GM12878 (cell line): ENCODE results near the gene SSTR4. TPM values are rescaled to one million over a fixed set of nuclear protein-coding genes. Genes with fewer than 3 reads are reported as not detected.

Experiments used
- ATAC-seq: fragments of 200-7000 bp; cut with Tn5 transposase; 3 replicates; pipeline ENCODE4 v1.9.1; 2020; ENCODE audit warnings: mild to moderate bottlenecking, moderate library complexity
- BruUV-seq: library from RNA; stranded (reverse); fragments of 400-500 nt; replicated peaks from 2 replicates; lab custom pipeline; 2021; lab: Mats Ljungman, UMichigan
- CTCF ChIA-PET: fragments of 300-600 bp; sonication (Branson Sonifier 250); formaldehyde crosslinking; extraction: SDS; loops from one replicate; lab custom pipeline; 2021; ENCODE audit warnings: inconsistent platforms; lab: Yijun Ruan, JAX
- POLR2A ChIA-PET: fragments of 350-600 bp; formaldehyde crosslinking; extraction: SDS; loops from one replicate; lab custom pipeline; 2021; ENCODE audit warnings: inconsistent platforms; lab: Charles Lee
- RAD21 ChIA-PET: fragments of 300-600 bp; sonication (Branson Sonifier 250); formaldehyde crosslinking; loops from one replicate; lab custom pipeline; 2023; ENCODE audit warnings: antibody characterized with exemption; ENCODE audit not compliant: unreplicated experiment; lab: Charles Lee
- SMC1A ChIA-PET: fragments of 300-600 bp; sonication (Branson Sonifier 250); formaldehyde crosslinking; loops from one replicate; lab custom pipeline; 2023; ENCODE audit not compliant: unreplicated experiment, uncharacterized antibody; lab: Charles Lee
- DNase-seq: peaks from one replicate; pipeline ENCODE4 v3.0.0-alpha.2; 2011; ENCODE audit warnings: low read depth, low spot score
- FAIRE-seq: peaks from 3 replicates; lab custom pipeline; 2011; peaks lifted over from hg19 to GRCh38; lab: Jason Lieb, UNC
- H2AFZ ChIP-seq: 2 replicates; pipeline ENCODE4 v1.6.0; 2011; ENCODE audit warnings: low read depth, low read length, control low read depth; ENCODE audit not compliant: control insufficient read depth
- H3K27ac ChIP-seq: 2 replicates; pipeline ENCODE4 v1.5.1; 2011; ENCODE audit warnings: control low read depth; ENCODE audit not compliant: control insufficient read depth, insufficient read depth
- H3K27me3 ChIP-seq, 2 experiments: replicated peaks in 1 of 2; 2 replicates each; pipeline versions ENCODE4 v1.6.0 to v1.6.1; 2011; ENCODE audit warnings: low read length in 1 of 2; ENCODE audit not compliant: control insufficient read depth in 2 of 2, insufficient read depth in 2 of 2
- H3K36me3 ChIP-seq, 2 experiments: 2 replicates each; pipeline ENCODE4 v1.5.1; 2011; ENCODE audit warnings: low read length in 1 of 2; ENCODE audit not compliant: control insufficient read depth in 2 of 2, insufficient read depth in 2 of 2
- H3K4me1 ChIP-seq: 2 replicates; pipeline ENCODE4 v1.6.1; 2011; ENCODE audit warnings: mild to moderate bottlenecking, low read length, moderate library complexity, mixed read lengths; ENCODE audit not compliant: control insufficient read depth, insufficient read depth
- H3K4me2 ChIP-seq: 2 replicates; pipeline ENCODE4 v1.6.0; 2011; ENCODE audit warnings: control low read depth; ENCODE audit not compliant: control insufficient read depth, insufficient read depth
- H3K4me3 ChIP-seq: fragments of 200-600 bp; sonication (generic); 2 replicates; pipeline ENCODE4 v1.5.1; 2016
- H3K79me2 ChIP-seq: 2 replicates; pipeline ENCODE4 v1.6.0; 2011; ENCODE audit warnings: low read length; ENCODE audit not compliant: control insufficient read depth, insufficient read depth
- H3K9ac ChIP-seq: 2 replicates; pipeline ENCODE4 v1.8.0; 2011; ENCODE audit warnings: low read length, control low read depth, mixed read lengths; ENCODE audit not compliant: control insufficient read depth, insufficient read depth
- H3K9me3 ChIP-seq: replicated peaks from 3 replicates; pipeline ENCODE4 v1.5.1; 2011; ENCODE audit warnings: mild to moderate bottlenecking, low read length; ENCODE audit not compliant: control insufficient read depth, insufficient read depth
- H4K20me1 ChIP-seq: 2 replicates; pipeline ENCODE4 v1.6.0; 2011; ENCODE audit not compliant: control insufficient read depth, insufficient read depth
- BCL11A ChIP-seq: IDR thresholded peaks from 2 replicates; pipeline ENCODE4 v1.6.1; 2011; ENCODE audit warnings: low read depth, low read length
- CHD4 ChIP-seq: fragments of 200-600 bp; sonication (generic); IDR thresholded peaks from 2 replicates; pipeline ENCODE4 v1.6.1; 2016; ENCODE audit warnings: mild to moderate bottlenecking
- CREM ChIP-seq: IDR thresholded peaks from 2 replicates; pipeline ENCODE4 v1.6.1; 2014; ENCODE audit warnings: antibody characterized with exemption, low read depth
- CUX1 ChIP-seq: IDR thresholded peaks from 2 replicates; pipeline ENCODE4 v1.6.1; 2012; ENCODE audit warnings: improper control_type of control experiment, low read depth, low read length; ENCODE audit not compliant: insufficient replicate concordance
- E4F1 ChIP-seq: fragments of 450-650 bp; IDR thresholded peaks from 2 replicates; pipeline ENCODE4 v1.6.1; 2018; ENCODE audit warnings: borderline replicate concordance, mild to moderate bottlenecking; ENCODE audit not compliant: partially characterized antibody
- EGR1 ChIP-seq, 2 experiments: IDR thresholded peaks; 1 replicate in 1 of 2; 2 replicates in 1 of 2; pipeline ENCODE4 v1.6.1; 2011 to 2012; ENCODE audit warnings: low read depth in 2 of 2, low read length in 2 of 2, borderline replicate concordance in 1 of 2, mild to moderate bottlenecking in 1 of 2, moderate library complexity in 1 of 2
- GATAD2B ChIP-seq: fragments of 450-650 bp; conservative IDR thresholded peaks from 2 replicates; pipeline ENCODE4 v1.6.1; 2017; ENCODE audit warnings: low read depth, mild to moderate bottlenecking, moderate library complexity
- MLLT1 ChIP-seq: fragments of 450-650 bp; IDR thresholded peaks from 2 replicates; pipeline ENCODE4 v1.6.1; 2016; ENCODE audit warnings: mild to moderate bottlenecking
- MYC ChIP-seq: IDR thresholded peaks from 2 replicates; pipeline ENCODE4 v1.6.1; 2011; ENCODE audit warnings: mild to moderate bottlenecking, low read length, moderate library complexity, inconsistent platforms; ENCODE audit not compliant: insufficient read depth, insufficient replicate concordance, insufficient read length, severe bottlenecking
- NR2C1 ChIP-seq: fragments of 450-650 bp; IDR thresholded peaks from 2 replicates; pipeline ENCODE4 v1.6.1; 2017; ENCODE audit warnings: antibody characterized with exemption, mild to moderate bottlenecking, moderate library complexity
- NRF1 ChIP-seq: conservative IDR thresholded peaks from 2 replicates; pipeline ENCODE4 v1.6.1; 2011; ENCODE audit warnings: mild to moderate bottlenecking, low read depth, low read length, improper control_type of control experiment
- POLR2AphosphoS2 ChIP-seq: IDR thresholded peaks from 2 replicates; pipeline ENCODE4 v1.6.1; 2011; ENCODE audit warnings: low read depth, mild to moderate bottlenecking, low read length, improper control_type of control experiment, moderate library complexity
- RAD51 ChIP-seq: fragments of 450-650 bp; IDR thresholded peaks from 2 replicates; pipeline ENCODE4 v1.6.1; 2016; ENCODE audit warnings: moderate library complexity, mild to moderate bottlenecking, inconsistent platforms
- WGBS: methylation state at CpG from one replicate; pipeline ENCODE4 v1.1.6; 2016; ENCODE audit warnings: low lambda C conversion rate; ENCODE audit not compliant: insufficient replicate concordance, insufficient coverage; ENCODE audit errors: missing lambda C conversion rate; 5-methylcytosine and 5-hydroxymethylcytosine counted together
- in situ Hi-C: fragments of 300-500 bp; cut with MboI; formaldehyde crosslinking; loops from 9 replicates; pipeline ENCODE4 v1.14.3; 2018; ENCODE audit warnings: mixed read lengths
- intact Hi-C: fragments of 100-400 bp; cut with micrococcal nuclease; formaldehyde crosslinking; loops from one replicate; pipeline ENCODE4 v1.14.2; 2022; ENCODE audit not compliant: unreplicated experiment
- polyA plus RNA-seq, 11 experiments: library from polyadenylated mRNA; depleted of rRNA in 4 of 11; unstranded in 6 of 11; stranded (reverse) in 5 of 11; fragments of >200 nt; fragmentation: Nextera tagmentation in 4 of 11; fragmentation: Illumina TruSeq in 1 of 11; extraction: Ambion mirVana in 4 of 11; extraction: Trizol in 1 of 11; gene quantifications; 1 replicate in 1 of 11; 2 replicates in 10 of 11; pipeline versions ENCODE4 v1.2.1 to v1.2.3, GENCODE V29; 2011 to 2016; ENCODE audit warnings: inconsistent platforms in 2 of 11, missing spikeins in 2 of 11, low read depth in 1 of 11
- total RNA-seq, 4 experiments: library from RNA; depleted of rRNA in 3 of 4; stranded (reverse); fragments of >200 nt in 3 of 4; fragmentation: Illumina TruSeq in 1 of 4; extraction: Trizol in 1 of 4; gene quantifications; 2 replicates each; pipeline versions ENCODE4 v1.2.1 to v1.2.3, GENCODE V29; 2013 to 2021

SSTR4 gene
- total and polyA plus RNA-seq, 10 of the 15 experiments (the other 5 are each of a cell fraction or from before 2014, with no cell fraction given) = not detected

GRCh38 chr20:23011008-23011721 lies 23.9 kb upstream of the SSTR4 start (continued):
- TF ChIP-seq CUX1 = no peak
- no peak for TF ChIP-seq MLLT1
- no peak for TF ChIP-seq EGR1 (IDR thresholded peaks at IDR 0.05; ENCODE audit: borderline replicate concordance in 1 of 2, low read depth in 2 of 2, low read length in 2 of 2)
- TF ChIP-seq, all 136 proteins: peak for 0

- Histone ChIP-seq H3K27ac (no peak overlapping the region), H3K4me3 (no peak overlapping the region), H3K79me2 (no peaks in the 10 kb centered on the region), H3K9ac (no peak overlapping the region), H3K4me1 (no peaks in the 10 kb centered on the region), H3K27me3 (no peaks in the 10 kb centered on the region; a peak in 1 of 4 replicates), H4K20me1 (no peaks in the 10 kb centered on the region), H3K4me2 (no peak overlapping the region), H3K9me3 (no peaks in the 10 kb centered on the region), H2AFZ (no peak overlapping the region), H3K36me3 (no peaks in the 10 kb centered on the region)
- no peak for FAIRE-seq
- ChIA-PET CTCF (interaction anchor here (1.6 to 1.7 kb wide), 3 partner anchors 187 to 322 kb away, joined by 4 to 5 read pairs (median 4); no protein-coding TSS in a partner anchor), POLR2A (no interaction called here), RAD21 (interaction anchor here (1.0 kb wide), 1 partner anchor 222 kb away, joined by 3 read pairs; no protein-coding TSS in a partner anchor), SMC1A (no interaction called here)
- BruUV-seq = no TSS peak
- intact Hi-C loops = no loop called here
- no peak for DNase-seq
- in situ Hi-C loops = no loop called here
- no peak for ATAC-seq
- 0% methylated on average over 5 of the region's 5 CpGs for WGBS
- TF ChIP-seq BCL11A (no peak), MYC (no peak), NR2C1 (no peak), CHD4 (no peak), RAD51 (no peak), NRF1 (no peak), E4F1 (no peak), CREM (no peak), GATAD2B (no peak), POLR2AphosphoS2 (no peak)
Measured at GRCh38 chr20:23013429-23013828, 21.7 kb upstream of the SSTR4 start.
